SU-DHL-6 (cell line): Measurements from ENCODE around the gene NR2F2.

Source experiments
- H2AFZ ChIP-seq: fragments of 200-600 bp; sonication (generic); 2 replicates; pipeline ENCODE4 v1.6.1; 2014; ENCODE audit warnings: low read depth, mild to moderate bottlenecking, moderate library complexity, mixed read lengths, antibody characterized with exemption, low read length; ENCODE audit not compliant: severe bottlenecking
- H3F3A ChIP-seq: fragments of 200-600 bp; shearing (Covaris generic); 2 replicates; pipeline ENCODE4 v1.6.0; 2016; ENCODE audit warnings: antibody characterized with exemption, mild to moderate bottlenecking; ENCODE audit not compliant: insufficient read depth
- H3K27ac ChIP-seq: fragments of 200-600 bp; sonication (generic); 2 replicates; pipeline ENCODE4 v1.5.1; 2016; ENCODE audit warnings: low read depth, mild to moderate bottlenecking, low read length, moderate library complexity, mixed read lengths
- H3K27me3 ChIP-seq: fragments of 200-600 bp; sonication (generic), shearing (Covaris generic); 2 replicates; pipeline ENCODE4 v1.6.0; 2014; ENCODE audit warnings: mild to moderate bottlenecking, low read length
- H3K36me3 ChIP-seq: fragments of 200-600 bp; sonication (generic); 2 replicates; pipeline ENCODE4 v1.6.1; 2014; ENCODE audit warnings: mild to moderate bottlenecking, low read length, mixed read lengths
- H3K4me2 ChIP-seq: fragments of 300-600, 200-600 bp; shearing (Covaris generic), sonication (generic); 2 replicates; pipeline ENCODE4 v1.6.0; 2014; ENCODE audit warnings: low read length, low read depth, mild to moderate bottlenecking; ENCODE audit not compliant: poor library complexity, severe bottlenecking
- H3K4me3 ChIP-seq: fragments of 200-600 bp; sonication (generic); 2 replicates; pipeline ENCODE4 v1.5.1; 2014; ENCODE audit warnings: antibody characterized with exemption, low read length, mild to moderate bottlenecking, mixed read lengths; ENCODE audit not compliant: insufficient read depth, poor library complexity, severe bottlenecking
- H3K79me2 ChIP-seq: fragments of 200-600 bp; sonication (generic); 2 replicates; pipeline ENCODE4 v1.6.1; 2014; ENCODE audit warnings: mild to moderate bottlenecking, low read length, moderate library complexity; ENCODE audit not compliant: insufficient read depth
- H3K9ac ChIP-seq: fragments of 200-600 bp; sonication (generic); 2 replicates; pipeline ENCODE4 v1.7.0; 2014; ENCODE audit warnings: mild to moderate bottlenecking, low read length
- H3K9me2 ChIP-seq: fragments of 200-600 bp; sonication (generic); replicated peaks from 2 replicates; pipeline ENCODE4 v1.6.1; 2014; ENCODE audit warnings: low read length; ENCODE audit not compliant: insufficient read depth
- H3K9me3 ChIP-seq: fragments of 200-600 bp; sonication (generic); 2 replicates; pipeline ENCODE4 v1.6.1; 2014; ENCODE audit warnings: low read length, mixed read lengths; ENCODE audit not compliant: insufficient read depth
- H4K20me1 ChIP-seq: fragments of 200-600 bp; sonication (generic); 2 replicates; pipeline ENCODE4 v1.6.1; 2014; ENCODE audit warnings: low read depth, mild to moderate bottlenecking, antibody characterized with exemption, low read length, moderate library complexity, mixed read lengths
- EZH2phosphoT487 ChIP-seq: fragments of 200-600 bp; sonication (generic), shearing (Covaris generic); conservative IDR thresholded peaks from 2 replicates; pipeline ENCODE4 v1.6.1; 2018; ENCODE audit warnings: mild to moderate bottlenecking, antibody characterized with exemption, low read length, moderate library complexity, mixed read lengths
- TF ChIP-seq, protein P1 (sequence below): fragments of 200-600 bp; sonication (generic); IDR thresholded peaks from one replicate; pipeline ENCODE4 v1.5.1; 2017; ENCODE audit warnings: antibody characterized with exemption, mild to moderate bottlenecking, low read length, moderate library complexity; ENCODE audit not compliant: insufficient read depth, poor library complexity, severe bottlenecking

NR2F2 gene

DNA sequence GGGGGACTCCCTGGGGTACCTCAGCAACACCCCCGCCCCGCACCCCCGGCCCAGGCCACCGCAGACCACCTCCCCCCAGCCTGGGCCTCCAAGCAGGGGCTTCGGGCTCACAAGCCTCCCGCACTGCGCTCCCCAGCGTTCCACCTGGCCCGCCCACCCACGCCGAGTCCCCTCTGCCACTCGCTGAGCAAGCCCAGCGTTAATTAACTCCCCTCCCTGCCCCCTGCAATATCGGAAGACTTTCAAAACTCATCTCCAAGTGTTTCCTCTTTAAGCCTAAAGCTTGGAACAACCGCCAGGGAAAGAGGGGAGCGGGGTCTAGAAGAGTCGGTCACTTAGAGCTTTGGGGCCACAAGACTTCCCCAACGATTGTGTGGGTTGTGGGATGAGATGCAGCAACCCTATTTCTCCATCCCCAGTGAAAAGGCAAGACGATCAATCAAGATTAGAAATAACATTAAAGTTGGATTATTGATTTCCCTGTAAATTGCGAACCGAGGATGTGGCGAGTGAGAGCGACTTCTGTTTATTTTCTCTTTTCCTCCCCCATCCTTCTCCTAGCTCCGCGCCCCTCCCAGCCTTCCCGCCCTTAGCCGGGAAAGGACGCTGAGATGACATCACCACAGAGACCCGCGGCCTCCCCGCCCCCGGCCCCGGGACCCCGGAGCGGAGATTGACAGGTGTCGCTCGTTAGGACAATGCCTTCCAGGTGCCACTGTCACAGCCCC is 30.2 kb downstream of the NR2F2 start:
- H3K27me3 ChIP-seq, result no peaks in the 10 kb centered on the region
- H3K9ac ChIP-seq, result no peak overlapping the region
- H3K4me3 ChIP-seq, result no peak overlapping the region
- H3F3A ChIP-seq, result no peaks in the 10 kb centered on the region
- no peak overlapping the region for H3K27ac ChIP-seq
- TF ChIP-seq, protein P1, sequence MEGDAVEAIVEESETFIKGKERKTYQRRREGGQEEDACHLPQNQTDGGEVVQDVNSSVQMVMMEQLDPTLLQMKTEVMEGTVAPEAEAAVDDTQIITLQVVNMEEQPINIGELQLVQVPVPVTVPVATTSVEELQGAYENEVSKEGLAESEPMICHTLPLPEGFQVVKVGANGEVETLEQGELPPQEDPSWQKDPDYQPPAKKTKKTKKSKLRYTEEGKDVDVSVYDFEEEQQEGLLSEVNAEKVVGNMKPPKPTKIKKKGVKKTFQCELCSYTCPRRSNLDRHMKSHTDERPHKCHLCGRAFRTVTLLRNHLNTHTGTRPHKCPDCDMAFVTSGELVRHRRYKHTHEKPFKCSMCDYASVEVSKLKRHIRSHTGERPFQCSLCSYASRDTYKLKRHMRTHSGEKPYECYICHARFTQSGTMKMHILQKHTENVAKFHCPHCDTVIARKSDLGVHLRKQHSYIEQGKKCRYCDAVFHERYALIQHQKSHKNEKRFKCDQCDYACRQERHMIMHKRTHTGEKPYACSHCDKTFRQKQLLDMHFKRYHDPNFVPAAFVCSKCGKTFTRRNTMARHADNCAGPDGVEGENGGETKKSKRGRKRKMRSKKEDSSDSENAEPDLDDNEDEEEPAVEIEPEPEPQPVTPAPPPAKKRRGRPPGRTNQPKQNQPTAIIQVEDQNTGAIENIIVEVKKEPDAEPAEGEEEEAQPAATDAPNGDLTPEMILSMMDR, result no peak
- no peak for TF ChIP-seq EZH2phosphoT487
- H4K20me1 ChIP-seq, result no peaks in the 10 kb centered on the region
- H3K9me2 ChIP-seq, result no peaks in the 10 kb centered on the region
- H3K79me2 ChIP-seq, result no peaks in the 10 kb centered on the region
- H3K9me3 ChIP-seq, result no peaks in the 10 kb centered on the region
- H3K36me3 ChIP-seq, result no peaks in the 10 kb centered on the region
- H2AFZ ChIP-seq, result no peak overlapping the region
- H3K4me2 ChIP-seq, result no peak overlapping the region

DNA sequence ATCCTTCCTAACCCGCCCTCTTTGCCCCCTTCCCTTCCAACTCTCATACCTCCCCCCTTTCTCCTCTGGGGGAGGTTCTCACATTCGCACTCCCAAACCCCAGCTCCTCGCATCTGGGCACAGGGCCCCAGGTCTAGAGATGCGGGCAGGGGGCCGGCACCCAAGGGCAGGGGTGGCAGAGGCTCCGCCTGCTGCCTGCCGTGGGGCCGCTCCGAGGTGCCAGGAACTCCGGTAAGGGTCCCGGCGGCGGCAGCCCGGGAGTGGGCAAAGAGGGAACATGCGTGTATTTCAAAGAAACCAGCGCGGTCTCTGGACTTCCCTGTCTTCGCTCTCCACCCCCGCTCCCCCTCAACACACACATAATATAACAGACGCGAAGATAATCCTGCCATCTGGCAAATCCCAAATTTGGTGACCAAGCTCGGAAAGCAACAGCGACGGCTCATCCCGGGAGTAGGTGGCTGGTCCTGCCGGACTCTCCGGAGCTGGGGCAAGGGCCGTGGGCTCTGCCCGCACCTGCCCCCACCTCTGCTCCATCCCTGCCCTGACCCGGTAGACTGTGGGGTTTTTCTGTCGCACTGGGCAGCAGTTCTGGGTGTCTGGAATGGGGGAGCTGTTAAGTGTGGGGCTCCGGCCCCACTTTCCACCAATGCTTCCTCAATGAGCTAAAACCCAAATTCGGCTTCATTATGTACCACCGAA is 31.0 kb downstream of the NR2F2 start:
- H3F3A ChIP-seq, result no peaks in the 10 kb centered on the region
- no peak overlapping the region for H3K27ac ChIP-seq
- no peaks in the 10 kb centered on the region for H3K36me3 ChIP-seq
- TF ChIP-seq, protein P1, result no peak
- TF ChIP-seq EZH2phosphoT487, result no peak
- no peaks in the 10 kb centered on the region for H4K20me1 ChIP-seq
- H2AFZ ChIP-seq, result no peak overlapping the region
- no peaks in the 10 kb centered on the region for H3K9me2 ChIP-seq
- no peak overlapping the region for H3K4me2 ChIP-seq
- no peaks in the 10 kb centered on the region for H3K27me3 ChIP-seq
- no peaks in the 10 kb centered on the region for H3K79me2 ChIP-seq
- H3K9me3 ChIP-seq, result no peaks in the 10 kb centered on the region
- H3K9ac ChIP-seq, result no peak overlapping the region
- H3K4me3 ChIP-seq, result no peak overlapping the region

DNA sequence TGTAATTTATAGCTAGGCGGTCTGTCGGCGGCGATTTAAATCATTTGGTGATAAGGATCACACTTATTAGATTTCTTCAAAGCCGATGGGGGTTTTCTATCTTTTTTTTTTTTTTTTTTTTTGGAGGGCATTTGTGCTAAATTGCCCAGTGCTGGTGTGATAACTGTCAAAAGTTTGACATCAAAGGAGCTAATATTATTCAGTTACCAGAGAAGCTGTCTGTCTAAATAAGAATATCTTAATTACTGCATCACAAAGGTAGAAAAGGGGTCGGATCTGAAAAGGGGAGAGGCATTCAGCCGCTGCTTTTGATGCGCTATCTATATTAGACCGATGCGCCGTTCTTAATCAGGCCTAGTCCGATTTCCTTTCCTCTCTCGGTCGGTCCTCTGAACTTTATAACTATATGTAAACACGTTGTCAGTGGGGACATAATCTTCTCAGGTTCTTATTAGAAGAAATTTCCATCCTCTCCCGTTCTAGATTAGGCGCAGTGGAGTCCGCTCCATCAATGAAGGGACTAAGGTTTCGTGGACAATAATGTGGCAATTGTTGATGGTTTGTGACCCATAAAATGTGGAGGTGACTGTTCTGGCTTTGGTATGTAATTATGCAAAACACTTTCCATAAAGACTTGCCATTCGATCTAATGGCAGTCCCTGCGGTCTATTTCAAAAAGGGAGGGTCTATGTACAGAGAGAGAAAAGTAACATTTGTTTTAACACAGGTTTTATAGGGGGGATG is 31.7 kb downstream of the NR2F2 start:
- H3K9me3 ChIP-seq, result no peaks in the 10 kb centered on the region
- H3K79me2 ChIP-seq, result no peaks in the 10 kb centered on the region
- H3K9me2 ChIP-seq, result no peaks in the 10 kb centered on the region
- H2AFZ ChIP-seq, result no peak overlapping the region
- no peaks in the 10 kb centered on the region for H4K20me1 ChIP-seq
- H3K4me2 ChIP-seq, result no peak overlapping the region
- no peak overlapping the region for H3K27ac ChIP-seq
- no peak overlapping the region for H3K4me3 ChIP-seq
- no peak for TF ChIP-seq EZH2phosphoT487
- TF ChIP-seq, protein P1, result no peak
- H3F3A ChIP-seq, result no peaks in the 10 kb centered on the region
- H3K36me3 ChIP-seq, result no peaks in the 10 kb centered on the region
- H3K9ac ChIP-seq, result no peak overlapping the region
- H3K27me3 ChIP-seq, result no peaks in the 10 kb centered on the region
